Fibroblast of mammary gland (primary cell): ENCODE data around the gene GPR35.

ENCODE experiments used
- DNase-seq: peaks from one replicate; pipeline ENCODE4 v3.0.0-alpha.2; 2010; ENCODE audit warnings: low read depth
- H3K4me3 ChIP-seq: 2 replicates; pipeline ENCODE4 v1.5.1; 2011; ENCODE audit warnings: low read depth, mild to moderate bottlenecking, low read length, moderate library complexity; ENCODE audit not compliant: control insufficient read depth
- TF ChIP-seq, protein P1 (sequence below): conservative IDR thresholded peaks from 2 replicates; pipeline ENCODE4 v1.5.1; 2011; ENCODE audit warnings: low read depth, low read length, inconsistent platforms; ENCODE audit not compliant: control insufficient read depth, insufficient read depth

The GPR35 gene

DNA sequence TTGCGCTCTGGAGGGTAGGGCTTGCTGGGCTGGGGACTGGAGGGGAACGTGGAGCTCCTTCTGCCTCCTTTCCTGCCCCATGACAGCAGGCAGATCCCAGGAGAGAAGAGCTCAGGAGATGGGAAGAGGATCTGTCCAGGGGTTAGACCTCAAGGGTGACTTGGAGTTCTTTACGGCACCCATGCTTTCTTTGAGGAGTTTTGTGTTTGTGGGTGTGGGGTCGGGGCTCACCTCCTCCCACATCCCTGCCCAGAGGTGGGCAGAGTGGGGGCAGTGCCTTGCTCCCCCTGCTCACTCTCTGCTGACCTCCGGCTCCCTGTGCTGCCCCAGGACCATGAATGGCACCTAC, 4.3 kb downstream of the GPR35 start:
- H3K4me3 ChIP-seq, result no peak overlapping the region
- TF ChIP-seq, protein P1, sequence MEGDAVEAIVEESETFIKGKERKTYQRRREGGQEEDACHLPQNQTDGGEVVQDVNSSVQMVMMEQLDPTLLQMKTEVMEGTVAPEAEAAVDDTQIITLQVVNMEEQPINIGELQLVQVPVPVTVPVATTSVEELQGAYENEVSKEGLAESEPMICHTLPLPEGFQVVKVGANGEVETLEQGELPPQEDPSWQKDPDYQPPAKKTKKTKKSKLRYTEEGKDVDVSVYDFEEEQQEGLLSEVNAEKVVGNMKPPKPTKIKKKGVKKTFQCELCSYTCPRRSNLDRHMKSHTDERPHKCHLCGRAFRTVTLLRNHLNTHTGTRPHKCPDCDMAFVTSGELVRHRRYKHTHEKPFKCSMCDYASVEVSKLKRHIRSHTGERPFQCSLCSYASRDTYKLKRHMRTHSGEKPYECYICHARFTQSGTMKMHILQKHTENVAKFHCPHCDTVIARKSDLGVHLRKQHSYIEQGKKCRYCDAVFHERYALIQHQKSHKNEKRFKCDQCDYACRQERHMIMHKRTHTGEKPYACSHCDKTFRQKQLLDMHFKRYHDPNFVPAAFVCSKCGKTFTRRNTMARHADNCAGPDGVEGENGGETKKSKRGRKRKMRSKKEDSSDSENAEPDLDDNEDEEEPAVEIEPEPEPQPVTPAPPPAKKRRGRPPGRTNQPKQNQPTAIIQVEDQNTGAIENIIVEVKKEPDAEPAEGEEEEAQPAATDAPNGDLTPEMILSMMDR, result no peak
- no peak for DNase-seq

DNA sequence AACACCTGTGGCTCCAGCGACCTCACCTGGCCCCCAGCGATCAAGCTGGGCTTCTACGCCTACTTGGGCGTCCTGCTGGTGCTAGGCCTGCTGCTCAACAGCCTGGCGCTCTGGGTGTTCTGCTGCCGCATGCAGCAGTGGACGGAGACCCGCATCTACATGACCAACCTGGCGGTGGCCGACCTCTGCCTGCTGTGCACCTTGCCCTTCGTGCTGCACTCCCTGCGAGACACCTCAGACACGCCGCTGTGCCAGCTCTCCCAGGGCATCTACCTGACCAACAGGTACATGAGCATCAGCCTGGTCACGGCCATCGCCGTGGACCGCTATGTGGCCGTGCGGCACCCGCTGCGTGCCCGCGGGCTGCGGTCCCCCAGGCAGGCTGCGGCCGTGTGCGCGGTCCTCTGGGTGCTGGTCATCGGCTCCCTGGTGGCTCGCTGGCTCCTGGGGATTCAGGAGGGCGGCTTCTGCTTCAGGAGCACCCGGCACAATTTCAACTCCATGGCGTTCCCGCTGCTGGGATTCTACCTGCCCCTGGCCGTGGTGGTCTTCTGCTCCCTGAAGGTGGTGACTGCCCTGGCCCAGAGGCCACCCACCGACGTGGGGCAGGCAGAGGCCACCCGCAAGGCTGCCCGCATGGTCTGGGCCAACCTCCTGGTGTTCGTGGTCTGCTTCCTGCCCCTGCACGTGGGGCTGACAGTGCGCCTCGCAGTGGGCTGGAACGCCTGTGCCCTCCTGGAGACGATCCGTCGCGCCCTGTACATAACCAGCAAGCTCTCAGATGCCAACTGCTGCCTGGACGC, 4.9 kb downstream of the GPR35 start:
- no peak for DNase-seq
- TF ChIP-seq, protein P1, result no peak
- H3K4me3 ChIP-seq, result no peak overlapping the region

DNA sequence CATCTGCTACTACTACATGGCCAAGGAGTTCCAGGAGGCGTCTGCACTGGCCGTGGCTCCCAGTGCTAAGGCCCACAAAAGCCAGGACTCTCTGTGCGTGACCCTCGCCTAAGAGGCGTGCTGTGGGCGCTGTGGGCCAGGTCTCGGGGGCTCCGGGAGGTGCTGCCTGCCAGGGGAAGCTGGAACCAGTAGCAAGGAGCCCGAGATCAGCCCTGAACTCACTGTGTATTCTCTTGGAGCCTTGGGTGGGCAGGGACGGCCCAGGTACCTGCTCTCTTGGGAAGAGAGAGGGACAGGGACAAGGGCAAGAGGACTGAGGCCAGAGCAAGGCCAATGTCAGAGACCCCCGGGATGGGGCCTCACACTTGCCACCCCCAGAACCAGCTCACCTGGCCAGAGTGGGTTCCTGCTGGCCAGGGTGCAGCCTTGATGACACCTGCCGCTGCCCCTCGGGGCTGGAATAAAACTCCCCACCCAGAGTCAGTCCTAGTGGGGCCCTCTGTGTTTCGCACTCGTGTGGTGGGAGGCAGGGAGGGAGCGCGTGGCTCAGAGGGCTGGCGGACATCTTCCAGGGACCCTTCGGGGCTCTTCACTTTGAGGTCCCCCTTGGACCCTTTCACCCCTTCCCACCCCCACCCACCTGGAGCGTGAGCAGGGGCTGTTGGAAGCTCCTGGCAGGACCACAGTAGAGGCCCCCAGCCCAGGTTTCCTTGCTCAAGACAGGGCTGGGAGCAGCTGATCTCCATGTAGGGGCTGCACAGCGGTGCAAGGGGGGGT, 5.7 kb downstream of the GPR35 start:
- DNase-seq, result no peak
- TF ChIP-seq, protein P1, result no peak

DNA sequence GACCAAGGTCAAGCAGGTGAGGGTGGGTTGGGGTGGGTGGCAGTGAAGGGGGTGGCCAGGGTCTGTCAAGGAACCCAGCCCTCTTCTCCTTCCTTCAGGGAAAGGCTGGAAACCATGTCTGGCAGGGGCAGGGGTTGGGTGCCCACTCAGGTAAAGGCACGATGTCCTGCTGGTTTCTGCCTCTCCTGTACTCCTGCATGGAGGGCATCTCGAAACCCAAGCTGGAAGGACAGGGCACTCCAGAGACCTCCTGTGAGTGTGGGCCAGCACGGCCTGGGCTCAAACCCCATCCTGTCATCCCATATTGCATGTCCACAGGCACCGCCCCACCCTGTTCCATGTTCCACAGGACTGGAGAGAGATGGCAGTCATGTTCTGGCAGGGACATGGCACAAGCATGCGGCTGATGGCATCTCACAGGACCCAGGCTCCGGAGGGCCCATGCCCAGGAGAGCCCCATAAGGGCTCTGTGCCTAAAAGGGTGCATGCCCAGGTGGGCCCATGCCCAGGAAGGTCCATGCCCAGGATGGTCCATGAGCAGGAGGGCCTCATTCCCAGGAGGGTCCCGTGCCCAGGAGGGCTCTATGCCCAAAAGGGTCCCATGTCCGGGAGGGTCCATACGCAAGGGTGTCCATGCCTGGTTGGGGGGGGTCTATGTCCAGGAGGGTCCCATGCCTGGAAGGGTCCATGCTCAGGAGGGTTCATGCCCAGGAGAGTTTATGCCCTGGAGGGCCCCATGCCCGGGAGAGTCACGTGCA, 6.4 kb downstream of the GPR35 start:
- no peak overlapping the region for H3K4me3 ChIP-seq
- TF ChIP-seq, protein P1, result no peak
- no peak for DNase-seq

More for the DNA sequence above, 5.7 kb downstream of the GPR35 start:
- no peak overlapping the region for H3K4me3 ChIP-seq

GRCh38 chr2:240632306-240632721, 7.0 kb downstream of the GPR35 start:
- H3K4me3 ChIP-seq, result no peak overlapping the region
- TF ChIP-seq, protein P1, result no peak
- DNase-seq, result no peak

DNA sequence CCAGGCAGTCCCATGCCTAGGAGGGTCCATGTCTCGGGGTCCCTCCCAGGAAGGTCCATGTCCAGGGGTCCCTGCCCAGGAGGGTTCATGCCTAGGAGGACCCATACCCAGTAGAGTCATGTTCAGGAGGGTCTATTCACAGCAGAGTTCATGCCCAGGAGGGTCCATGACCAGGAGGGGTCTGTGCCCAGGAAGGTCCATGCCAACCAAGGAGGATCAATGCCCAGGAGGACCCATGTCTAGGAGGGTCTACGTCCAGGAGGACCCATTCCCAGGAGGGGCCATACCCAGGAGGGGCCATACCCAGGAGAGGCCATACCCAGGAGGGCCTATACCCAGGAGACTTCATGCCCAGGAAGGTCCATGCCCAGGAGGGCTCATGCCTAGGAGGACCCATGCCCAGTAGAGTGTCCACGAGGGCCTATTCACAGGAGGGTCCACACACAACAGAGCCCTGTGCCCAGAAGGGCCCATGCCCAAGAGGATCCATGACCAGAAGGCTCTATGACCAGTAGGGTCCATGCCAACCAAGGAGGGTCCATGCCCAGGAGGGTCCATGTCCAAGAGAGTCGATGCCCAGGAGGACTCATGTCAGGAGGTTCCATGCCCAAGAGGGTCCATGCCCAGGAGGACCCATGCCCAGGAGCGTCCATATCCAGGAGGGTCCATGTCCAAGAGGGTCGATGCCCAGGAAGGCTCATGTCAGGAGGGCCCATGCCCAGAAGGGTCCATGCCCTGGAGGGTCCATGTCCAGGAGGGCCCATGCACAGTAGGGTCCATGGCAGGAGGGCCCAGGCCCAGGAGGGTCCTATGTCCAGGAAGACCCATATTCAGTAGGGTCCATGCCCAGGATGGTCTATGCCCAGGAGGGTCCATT, 10.1 kb downstream of the GPR35 start:
- DNase-seq, result no peak
- TF ChIP-seq, protein P1, result no peak
- no peak overlapping the region for H3K4me3 ChIP-seq
